NT2/D1 (cell line): ENCODE results near the gene TENM4.

Source experiments
- DNase-seq: peaks from one replicate; pipeline ENCODE4 v3.0.0-alpha.2; 2011; ENCODE audit warnings: low read depth, low spot score
- H3K27me3 ChIP-seq: 2 replicates; pipeline ENCODE4 v1.6.0; 2011; ENCODE audit warnings: mild to moderate bottlenecking; ENCODE audit not compliant: insufficient read length, insufficient read depth
- H3K36me3 ChIP-seq: 2 replicates; pipeline ENCODE4 v1.6.1; 2011; ENCODE audit warnings: mild to moderate bottlenecking, low read length, mixed read lengths; ENCODE audit not compliant: insufficient read depth, insufficient read length
- H3K4me1 ChIP-seq: 2 replicates; pipeline ENCODE4 v1.5.1; 2011; ENCODE audit not compliant: insufficient read depth, insufficient read length
- H3K4me3 ChIP-seq: 2 replicates; pipeline ENCODE4 v1.5.1; 2011; ENCODE audit warnings: low read depth; ENCODE audit not compliant: insufficient read length
- H3K9ac ChIP-seq: 2 replicates; pipeline ENCODE4 v1.6.0; 2011; ENCODE audit warnings: low read depth; ENCODE audit not compliant: insufficient read length
- H3K9me3 ChIP-seq: 2 replicates; pipeline ENCODE4 v1.5.1; 2011; ENCODE audit warnings: mild to moderate bottlenecking, low read length; ENCODE audit not compliant: insufficient read depth
- SUZ12 ChIP-seq: IDR thresholded peaks from 2 replicates; pipeline ENCODE4 v1.6.1; 2011; ENCODE audit not compliant: insufficient read length, insufficient read depth; ENCODE audit errors: extremely low read depth
- YY1 ChIP-seq: IDR thresholded peaks from 2 replicates; pipeline ENCODE4 v1.6.1; 2011; ENCODE audit not compliant: insufficient read length, insufficient read depth
- ZNF274 ChIP-seq: IDR thresholded peaks from 2 replicates; pipeline ENCODE4 v1.6.1; 2011; ENCODE audit warnings: mild to moderate bottlenecking, low read depth, low read length

The TENM4 gene

GRCh38 chr11:79481795-79482194 lies 41.0 kb upstream of the TENM4 start:
- Histone ChIP-seq H3K36me3 (no peaks in the 10 kb centered on the region), H3K9ac (no peak overlapping the region), H3K4me1 (peaks cover 2% of the 10 kb centered on the region), H3K9me3 (no peaks in the 10 kb centered on the region), H3K27me3 (no peaks in the 10 kb centered on the region), H3K4me3 (no peak overlapping the region)
- TF ChIP-seq SUZ12: no peak
- no peak for TF ChIP-seq YY1
- no peak for TF ChIP-seq ZNF274
- no peak for DNase-seq

DNA sequence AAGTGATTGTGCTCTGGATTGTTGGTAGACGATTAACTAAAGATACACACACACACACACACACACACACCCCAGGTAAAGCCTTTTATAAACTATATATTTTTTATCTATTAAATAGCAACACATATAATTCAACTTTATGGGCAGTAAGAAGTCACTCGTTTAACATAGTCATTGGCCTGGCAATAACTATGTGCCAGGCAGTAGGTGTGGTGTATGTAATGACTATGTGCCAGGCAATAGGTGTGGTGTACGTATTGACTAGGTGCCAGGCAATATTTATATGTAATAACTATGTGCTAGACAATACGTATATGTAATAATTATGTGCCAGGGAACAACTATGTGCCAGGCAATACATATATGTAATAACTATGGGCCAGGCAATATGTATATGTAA lies 40.0 kb upstream of the TENM4 start:
- Histone ChIP-seq H3K4me1 (peaks cover 2% of the 10 kb centered on the region), H3K36me3 (no peaks in the 10 kb centered on the region), H3K9ac (no peak overlapping the region)

GRCh38 chr11:79472819-79473529 lies 32.1 kb upstream of the TENM4 start:
- no peaks in the 10 kb centered on the region for H3K36me3 ChIP-seq
- H3K27me3 ChIP-seq: no peaks in the 10 kb centered on the region
- H3K4me1 ChIP-seq: peaks cover 8% of the 10 kb centered on the region
- peak; percentile 87 for DNase-seq
- peak overlapping the region; percentile 46 for H3K9ac ChIP-seq
- TF ChIP-seq SUZ12 (no peak), ZNF274 (no peak), YY1 (no peak)
- H3K9me3 ChIP-seq: peaks cover 10% of the 10 kb centered on the region; the same call in 1 of the 2 replicates
- peak overlapping the region; percentile 22 for H3K4me3 ChIP-seq

More for the DNA sequence above, 40.0 kb upstream of the TENM4 start:
- Histone ChIP-seq H3K4me3 (no peak overlapping the region), H3K27me3 (no peaks in the 10 kb centered on the region), H3K9me3 (peaks cover 5% of the 10 kb centered on the region; the same call in 1 of the 2 replicates)
- no peak for TF ChIP-seq YY1
- TF ChIP-seq ZNF274: no peak
- no peak for TF ChIP-seq SUZ12
- no peak for DNase-seq

GRCh38 chr11:79471071-79471844 lies 30.4 kb upstream of the TENM4 start:
- no peak overlapping the region for H3K9ac ChIP-seq
- H3K9me3 ChIP-seq: peaks cover 8% of the 10 kb centered on the region; the same call in 1 of the 2 replicates
- DNase-seq: no peak
- no peaks in the 10 kb centered on the region for H3K27me3 ChIP-seq
- H3K4me1 ChIP-seq: peaks cover 8% of the 10 kb centered on the region
- TF ChIP-seq YY1: no peak
- TF ChIP-seq SUZ12: no peak
- no peak for TF ChIP-seq ZNF274
- no peak overlapping the region for H3K4me3 ChIP-seq
- H3K36me3 ChIP-seq: no peaks in the 10 kb centered on the region

DNA sequence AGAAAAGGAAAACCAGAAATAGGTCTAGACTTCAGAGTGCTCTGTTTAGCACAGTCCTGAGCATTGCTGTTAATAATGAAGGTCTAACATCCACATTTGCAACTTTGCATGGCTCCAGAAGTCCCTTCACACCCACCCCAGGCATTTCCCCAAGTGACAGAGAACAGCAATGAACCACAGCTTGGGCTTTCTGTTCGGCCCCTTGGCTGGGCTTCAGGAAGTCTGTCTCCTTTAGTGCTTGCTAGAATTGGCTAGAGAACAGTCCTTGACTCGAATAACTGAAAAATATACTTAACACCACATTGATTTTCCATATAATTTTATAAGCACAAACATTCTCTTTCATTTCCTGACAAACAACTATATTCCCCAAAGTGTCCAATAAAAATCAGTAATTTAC lies 29.3 kb upstream of the TENM4 start:
- DNase-seq: no peak
- peaks cover 8% of the 10 kb centered on the region for H3K4me1 ChIP-seq
- H3K27me3 ChIP-seq: no peaks in the 10 kb centered on the region
- H3K9me3 ChIP-seq: no peaks in the 10 kb centered on the region
- TF ChIP-seq YY1 (no peak), ZNF274 (no peak), SUZ12 (no peak)
- no peak overlapping the region for H3K4me3 ChIP-seq
- H3K9ac ChIP-seq: no peak overlapping the region
- no peaks in the 10 kb centered on the region for H3K36me3 ChIP-seq

GRCh38 chr11:79467761-79468160 lies 26.9 kb upstream of the TENM4 start:
- no peaks in the 10 kb centered on the region for H3K36me3 ChIP-seq
- no peaks in the 10 kb centered on the region for H3K9me3 ChIP-seq
- H3K4me3 ChIP-seq: no peak overlapping the region
- DNase-seq: no peak
- no peak for TF ChIP-seq ZNF274
- TF ChIP-seq SUZ12: no peak
- no peak for TF ChIP-seq YY1
- H3K27me3 ChIP-seq: no peaks in the 10 kb centered on the region
- no peak overlapping the region for H3K9ac ChIP-seq
- H3K4me1 ChIP-seq: peaks cover 4% of the 10 kb centered on the region

GRCh38 chr11:79466411-79466810 lies 25.6 kb upstream of the TENM4 start:
- no peaks in the 10 kb centered on the region for H3K36me3 ChIP-seq
- no peak for TF ChIP-seq SUZ12
- TF ChIP-seq YY1: no peak
- no peak for TF ChIP-seq ZNF274
- H3K4me3 ChIP-seq: no peak overlapping the region
- H3K27me3 ChIP-seq: no peaks in the 10 kb centered on the region
- H3K9me3 ChIP-seq: no peaks in the 10 kb centered on the region
- DNase-seq: no peak
- no peak overlapping the region for H3K9ac ChIP-seq
- H3K4me1 ChIP-seq: no peaks in the 10 kb centered on the region
